ENCODE measurements around the gene GFI1B.

The GFI1B gene

GRCh38 chr9:133004999-133005760 is 26.7 kb downstream of the GFI1B start:
- no peak overlapping the region for H3K4me3 ChIP-seq (ENCODE audit: low read depth, low read length)
- CTCF ChIA-PET = interaction anchor here (1.0 to 6.5 kb wide), 3 partner anchors 17 to 33 kb away, joined by 3 to 48 read pairs (median 3); no protein-coding TSS in a partner anchor
- POLR2A ChIA-PET = no interaction called here
- no peak for TF ChIP-seq CTCF (IDR thresholded peaks at IDR 0.05; ENCODE audit: insufficient read depth, low read length, missing control alignments)
- no peak for DNase-seq (ENCODE audit: low read depth, low spot score)

- ChIA-PET POLR2A (no interaction called here), CTCF (interaction anchor here (1.0 to 6.5 kb wide), 3 partner anchors 16 to 30 kb away, joined by 3 to 48 read pairs (median 3); no protein-coding TSS in a partner anchor)
- TF ChIP-seq CTCF (IDR thresholded peaks at IDR 0.05; ENCODE audit: insufficient read depth, low read length, missing control alignments) = no peak
- DNase-seq (ENCODE audit: low read depth, low spot score) = no peak
- H3K4me3 ChIP-seq (ENCODE audit: low read depth, low read length) = no peak overlapping the region
These were observed 27.5 kb downstream of the GFI1B start for GRCh38 chr9:133005957-133006356.

GRCh38 chr9:133006731-133007352 is 28.3 kb downstream of the GFI1B start:
- no peak for TF ChIP-seq CTCF (IDR thresholded peaks at IDR 0.05; ENCODE audit: insufficient read depth, low read length, missing control alignments)
- CTCF ChIA-PET = interaction anchor here (1.1 to 6.5 kb wide), 2 partner anchors 15 to 31 kb away, joined by 3 to 48 read pairs; no protein-coding TSS in a partner anchor
- POLR2A ChIA-PET = no interaction called here
- no peak overlapping the region for H3K4me3 ChIP-seq (ENCODE audit: low read depth, low read length)
- no peak for DNase-seq (ENCODE audit: low read depth, low spot score)

- ChIA-PET CTCF (no interaction called here), POLR2A (no interaction called here)
- no peak for TF ChIP-seq CTCF (IDR thresholded peaks at IDR 0.05; ENCODE audit: insufficient read depth, low read length, missing control alignments)
- no peak overlapping the region for H3K4me3 ChIP-seq (ENCODE audit: low read depth, low read length)
- no peak for DNase-seq (ENCODE audit: low read depth, low spot score)
These were observed 29.9 kb downstream of the GFI1B start for GRCh38 chr9:133008406-133008805.

DNA sequence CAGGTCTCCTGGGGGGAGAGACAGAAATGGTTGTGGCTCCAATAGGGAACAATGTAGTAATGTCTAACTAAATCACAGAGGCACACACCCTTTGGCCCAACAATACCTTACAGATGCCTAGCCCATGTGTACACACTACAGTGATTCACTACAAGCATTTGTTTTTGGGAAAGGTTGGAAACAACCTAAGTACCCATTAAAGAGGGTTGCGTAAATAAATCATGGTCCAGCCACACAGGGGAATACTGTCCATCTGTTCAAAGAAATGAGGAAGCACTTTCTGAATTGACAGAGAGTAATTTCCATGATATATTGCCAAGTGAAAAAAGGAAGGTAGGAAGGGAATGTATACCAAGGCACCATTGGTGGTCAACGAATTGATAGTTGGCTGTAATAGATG is 30.3 kb downstream of the GFI1B start:
- ChIA-PET POLR2A (no interaction called here), CTCF (no interaction called here)
- DNase-seq (ENCODE audit: low read depth, low spot score) = no peak
- H3K4me3 ChIP-seq (ENCODE audit: low read depth, low read length) = no peak overlapping the region
- TF ChIP-seq CTCF (IDR thresholded peaks at IDR 0.05; ENCODE audit: insufficient read depth, low read length, missing control alignments) = no peak

DNA sequence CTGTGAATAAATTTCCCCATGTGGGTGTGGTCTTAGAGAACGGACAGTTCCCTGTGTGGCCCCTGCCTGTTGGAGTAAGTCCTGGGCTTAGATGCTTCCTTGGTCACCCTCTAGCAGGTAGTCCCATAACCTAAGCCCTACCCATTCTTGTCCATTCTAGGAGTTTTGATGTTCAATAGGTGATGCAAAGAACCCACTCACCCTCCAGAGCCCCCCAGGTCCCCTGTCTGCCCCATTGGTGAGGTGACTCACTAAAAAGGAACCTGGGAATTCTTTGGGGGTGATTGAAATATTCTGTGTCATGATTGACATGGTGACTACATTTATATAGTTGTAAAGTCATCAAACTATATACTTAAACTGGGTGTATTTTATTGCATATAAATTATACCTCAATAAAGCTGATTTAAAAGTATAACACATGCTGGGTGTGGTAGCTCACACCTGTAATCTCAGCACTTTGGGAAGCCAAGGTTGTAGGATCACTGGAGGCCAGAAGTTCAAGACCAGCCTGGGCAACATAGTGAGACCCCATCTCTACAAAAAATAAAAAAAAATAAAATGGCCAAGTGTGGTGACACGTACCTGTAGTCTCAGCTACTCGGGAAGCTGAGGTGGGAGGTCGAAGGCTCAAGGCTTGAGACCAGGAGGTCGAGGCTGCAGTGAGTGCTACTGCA is 31.6 kb downstream of the GFI1B start:
- ChIA-PET CTCF (interaction anchor here (1.1 to 5.0 kb wide), 3 partner anchors 13 to 37 kb away, joined by 3 to 82 read pairs (median 3); no protein-coding TSS in a partner anchor), POLR2A (no interaction called here)
- DNase-seq (ENCODE audit: low read depth, low spot score) = no peak
- H3K4me3 ChIP-seq (ENCODE audit: low read depth, low read length) = no peak overlapping the region
- no peak for TF ChIP-seq CTCF (IDR thresholded peaks at IDR 0.05; ENCODE audit: insufficient read depth, low read length, missing control alignments)
